Adipose tissue (tissue), 3 donors: Measurements from ENCODE around the gene GRM2. TPM values are rescaled to one million over a fixed set of nuclear protein-coding genes. Genes with fewer than 3 reads are reported as not detected.

ENCODE experiments used
- H3K27ac ChIP-seq: one replicate; pipeline ENCODE4 v1.5.1; 2013; ENCODE audit warnings: low read depth, low read length
- WGBS, 3 donors: extraction: QIAGEN DNeasy Blood & Tissue Kit; methylation state at CpG; one replicate each; pipeline ENCODE4 v1.1.7; 2013; 5-methylcytosine and 5-hydroxymethylcytosine counted together
- polyA plus RNA-seq, 3 donors: library from polyadenylated mRNA; stranded (reverse); fragments of 200-250 nt; gene quantifications; one replicate each; pipeline ENCODE4 v1.2.3, GENCODE V29; 2013
- donor health status: healthy with polysubstance abuse.
- donor health status: Bipolar disorder and iron deficiency.
- donor health status: healthy.

GRM2 gene
- polyA plus RNA-seq, 3 donors = 0.14 to 0.22 (median 0.21) TPM

- WGBS, 3 donors = 88 to 95% (median 92%) methylated on average over 2 of the region's 2 CpGs
- no peak overlapping the region for H3K27ac ChIP-seq
Observed at GRCh38 chr3:51700403-51700802, 6.5 kb upstream of the GRM2 start.

GRCh38 chr3:51702156-51702555, 4.7 kb upstream of the GRM2 start:
- no peak overlapping the region for H3K27ac ChIP-seq
- WGBS, 3 donors = 95 to 100% (median 100%) methylated on average over 2 of the region's 2 CpGs

GRCh38 chr3:51703068-51703760, 3.7 kb upstream of the GRM2 start:
- WGBS, 3 donors = 50 to 69% (median 60%) methylated on average over 6 of the region's 6 CpGs
- H3K27ac ChIP-seq = no peak overlapping the region

GRCh38 chr3:51703761-51704510, 2.9 kb upstream of the GRM2 start:
- 78 to 83% (median 81%) methylated on average over 12 of the region's 12 CpGs for WGBS, 3 donors
- no peak overlapping the region for H3K27ac ChIP-seq

- 76 to 93% (median 90%) methylated on average over 4 of the region's 4 CpGs for WGBS, 3 donors
- no peak overlapping the region for H3K27ac ChIP-seq
Observed at GRCh38 chr3:51704511-51704950, 2.3 kb upstream of the GRM2 start.

GRCh38 chr3:51705276-51706020, 1.4 kb upstream of the GRM2 start:
- 88 to 93% (median 91%) methylated on average over 8 of the region's 8 CpGs for WGBS, 3 donors
- no peak overlapping the region for H3K27ac ChIP-seq

- no peak overlapping the region for H3K27ac ChIP-seq
- 76 to 92% (median 76%) methylated on average over 3 of the region's 3 CpGs for WGBS, 3 donors
Observed at GRCh38 chr3:51706021-51706485, 815 bp upstream of the GRM2 start.

GRCh38 chr3:51708216-51708845, 1.5 kb downstream of the GRM2 start:
- 72 to 81% (median 74%) methylated on average over 3 of the region's 3 CpGs for WGBS, 3 donors
- no peak overlapping the region for H3K27ac ChIP-seq

GRCh38 chr3:51709004-51709420, 2.1 kb downstream of the GRM2 start:
- H3K27ac ChIP-seq = no peak overlapping the region
- WGBS, 3 donors = 91 to 97% (median 96%) methylated on average over 17 of the region's 17 CpGs

GRCh38 chr3:51709675-51710074, 2.8 kb downstream of the GRM2 start:
- WGBS, 3 donors = 71 to 83% (median 78%) methylated on average over 2 to 4 of the region's 4 CpGs
- H3K27ac ChIP-seq = no peak overlapping the region

GRCh38 chr3:51710631-51711351, 3.9 kb downstream of the GRM2 start:
- H3K27ac ChIP-seq = no peak overlapping the region
- WGBS, 3 donors = 71 to 87% (median 83%) methylated on average over 10 of the region's 10 CpGs

GRCh38 chr3:51711352-51712037, 4.6 kb downstream of the GRM2 start:
- H3K27ac ChIP-seq = no peak overlapping the region
- WGBS, 3 donors = 79 to 88% (median 86%) methylated on average over 8 of the region's 8 CpGs

GRCh38 chr3:51712038-51712420, 5.2 kb downstream of the GRM2 start:
- WGBS, 3 donors = 72 to 90% (median 80%) methylated on average over 1 of the region's 1 CpG
- H3K27ac ChIP-seq = no peak overlapping the region

- 93 to 96% (median 95%) methylated on average over 20 of the region's 20 CpGs for WGBS, 3 donors
Observed at GRCh38 chr3:51712511-51712931, 5.7 kb downstream of the GRM2 start.

GRCh38 chr3:51712963-51713362, 6.1 kb downstream of the GRM2 start:
- no peak overlapping the region for H3K27ac ChIP-seq
- 89 to 94% (median 94%) methylated on average over 19 of the region's 19 CpGs for WGBS, 3 donors

More at GRCh38 chr3:51712511-51712931, 5.7 kb downstream of the GRM2 start:
- H3K27ac ChIP-seq = no peak overlapping the region

- no peak overlapping the region for H3K27ac ChIP-seq
- 92 to 95% (median 95%) methylated on average over 36 of the region's 36 CpGs for WGBS, 3 donors
Observed at GRCh38 chr3:51715231-51715976, 8.5 kb downstream of the GRM2 start.

- WGBS, 3 donors = 95 to 96% (median 96%) methylated on average over 8 of the region's 8 CpGs
Observed at GRCh38 chr3:51715977-51716294, 9.1 kb downstream of the GRM2 start.

More at GRCh38 chr3:51715977-51716294, 9.1 kb downstream of the GRM2 start:
- H3K27ac ChIP-seq = no peak overlapping the region
